ENCODE data around the gene NSUN6. TPM values are rescaled to one million over a fixed set of nuclear protein-coding genes. Genes with fewer than 3 reads are reported as not detected.

NSUN6 gene
- total RNA-seq, 4 donors from 2014 or later, result 7.5 to 14.1 (median 11.7) TPM

DNA sequence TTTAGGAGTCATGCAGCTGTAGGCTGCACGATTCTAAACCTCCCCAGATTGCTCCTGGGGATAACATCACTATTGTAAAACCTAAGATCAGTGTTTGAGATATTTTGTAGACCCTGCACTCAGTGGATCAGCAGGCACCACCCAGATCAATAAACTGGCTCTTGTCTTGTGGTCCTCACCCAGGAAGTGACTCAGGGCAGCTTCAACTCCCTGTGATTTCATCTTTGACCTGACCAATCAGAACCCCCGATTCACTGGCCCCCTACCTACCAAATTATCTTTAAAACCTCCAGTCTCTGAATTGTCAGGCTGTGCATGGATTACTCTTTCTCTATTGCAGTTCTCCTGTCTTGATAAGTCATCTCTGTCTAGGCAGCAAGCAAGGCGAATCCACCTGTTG lies 33.6 kb upstream of the NSUN6 start:
- TF ChIP-seq, protein P1, sequence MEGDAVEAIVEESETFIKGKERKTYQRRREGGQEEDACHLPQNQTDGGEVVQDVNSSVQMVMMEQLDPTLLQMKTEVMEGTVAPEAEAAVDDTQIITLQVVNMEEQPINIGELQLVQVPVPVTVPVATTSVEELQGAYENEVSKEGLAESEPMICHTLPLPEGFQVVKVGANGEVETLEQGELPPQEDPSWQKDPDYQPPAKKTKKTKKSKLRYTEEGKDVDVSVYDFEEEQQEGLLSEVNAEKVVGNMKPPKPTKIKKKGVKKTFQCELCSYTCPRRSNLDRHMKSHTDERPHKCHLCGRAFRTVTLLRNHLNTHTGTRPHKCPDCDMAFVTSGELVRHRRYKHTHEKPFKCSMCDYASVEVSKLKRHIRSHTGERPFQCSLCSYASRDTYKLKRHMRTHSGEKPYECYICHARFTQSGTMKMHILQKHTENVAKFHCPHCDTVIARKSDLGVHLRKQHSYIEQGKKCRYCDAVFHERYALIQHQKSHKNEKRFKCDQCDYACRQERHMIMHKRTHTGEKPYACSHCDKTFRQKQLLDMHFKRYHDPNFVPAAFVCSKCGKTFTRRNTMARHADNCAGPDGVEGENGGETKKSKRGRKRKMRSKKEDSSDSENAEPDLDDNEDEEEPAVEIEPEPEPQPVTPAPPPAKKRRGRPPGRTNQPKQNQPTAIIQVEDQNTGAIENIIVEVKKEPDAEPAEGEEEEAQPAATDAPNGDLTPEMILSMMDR (IDR thresholded peaks at IDR 0.05; ENCODE audit: low read depth), result no peak

DNA sequence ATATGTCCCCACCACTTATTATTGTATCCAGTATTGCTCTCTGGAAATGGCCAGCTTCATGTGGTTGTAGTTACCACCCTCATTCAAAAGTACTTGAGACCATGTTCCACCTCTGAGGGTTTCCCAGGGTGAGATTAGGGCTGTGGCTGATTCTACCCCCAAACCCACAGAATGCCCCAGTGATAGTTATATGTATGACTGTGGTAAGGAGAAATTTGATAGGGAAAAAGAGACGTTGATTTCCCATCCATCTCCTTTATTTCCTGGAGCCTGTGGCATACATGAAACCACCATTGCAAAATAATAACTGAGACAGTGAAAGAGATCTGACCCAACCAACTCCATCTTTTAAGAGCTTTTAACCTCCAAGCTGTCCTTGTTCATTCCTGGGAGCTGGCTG lies 33.0 kb upstream of the NSUN6 start:
- TF ChIP-seq, protein P1 (IDR thresholded peaks at IDR 0.05; ENCODE audit: low read depth), result no peak

DNA sequence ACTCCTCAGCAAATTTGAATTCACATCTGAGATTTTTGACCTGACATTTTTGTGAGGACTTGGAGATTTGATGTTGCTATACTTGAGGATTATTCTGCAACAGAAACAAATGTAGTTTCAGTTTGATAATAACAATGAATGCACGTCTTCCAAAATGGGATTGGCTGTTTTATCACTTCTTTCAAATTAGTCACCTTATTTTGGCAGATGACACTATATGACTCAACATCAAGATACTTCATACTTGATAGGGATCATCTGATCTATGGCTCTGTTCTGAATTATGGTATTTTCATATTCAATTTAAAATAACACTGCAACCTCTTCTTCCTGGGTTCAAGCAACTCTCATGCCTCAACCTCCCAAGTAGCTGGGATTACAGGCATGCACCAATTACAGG lies 32.0 kb upstream of the NSUN6 start:
- TF ChIP-seq, protein P1 (IDR thresholded peaks at IDR 0.05; ENCODE audit: low read depth), result no peak

DNA sequence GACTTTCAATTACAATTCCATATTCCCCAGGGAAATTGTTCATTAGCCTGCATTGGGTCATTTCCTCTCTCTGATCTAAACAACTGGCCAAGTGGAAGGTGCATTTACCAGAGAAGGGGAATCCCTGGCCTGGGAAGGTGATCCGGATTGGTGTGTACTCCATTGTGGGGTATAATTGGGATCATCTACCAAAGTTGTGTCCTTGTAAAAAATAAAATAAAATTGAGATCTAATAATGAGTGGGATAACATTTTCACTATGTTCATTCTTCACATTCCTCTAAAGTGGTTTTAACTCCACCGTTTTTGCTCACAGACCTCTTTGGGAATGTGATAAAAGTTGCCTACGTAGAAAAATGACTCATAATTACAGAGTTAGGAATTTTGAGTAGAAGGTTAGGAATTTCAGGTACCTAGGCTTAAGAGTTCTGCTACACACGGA lies 30.6 kb upstream of the NSUN6 start:
- TF ChIP-seq, protein P1 (IDR thresholded peaks at IDR 0.05; ENCODE audit: low read depth), result no peak

DNA sequence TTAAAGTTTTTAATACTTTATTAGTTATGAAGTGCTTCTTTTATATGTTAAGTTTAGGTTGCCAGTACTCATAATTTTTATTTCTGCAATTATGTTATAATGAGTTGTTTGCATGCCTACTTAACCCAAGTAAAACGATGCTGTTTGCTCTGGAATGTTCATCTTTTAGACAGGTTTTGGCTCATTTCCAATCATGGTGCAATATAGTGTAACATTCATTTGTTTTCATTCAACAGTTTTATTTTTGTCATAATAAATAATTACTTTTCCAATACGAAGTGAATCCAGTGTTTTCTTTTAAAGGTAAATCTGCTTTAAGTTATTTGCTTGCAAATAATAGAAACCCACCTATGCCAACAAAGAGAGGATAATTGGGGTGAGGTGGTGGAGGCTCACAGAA lies 30.0 kb upstream of the NSUN6 start:
- TF ChIP-seq, protein P1 (IDR thresholded peaks at IDR 0.05; ENCODE audit: low read depth), result no peak

DNA sequence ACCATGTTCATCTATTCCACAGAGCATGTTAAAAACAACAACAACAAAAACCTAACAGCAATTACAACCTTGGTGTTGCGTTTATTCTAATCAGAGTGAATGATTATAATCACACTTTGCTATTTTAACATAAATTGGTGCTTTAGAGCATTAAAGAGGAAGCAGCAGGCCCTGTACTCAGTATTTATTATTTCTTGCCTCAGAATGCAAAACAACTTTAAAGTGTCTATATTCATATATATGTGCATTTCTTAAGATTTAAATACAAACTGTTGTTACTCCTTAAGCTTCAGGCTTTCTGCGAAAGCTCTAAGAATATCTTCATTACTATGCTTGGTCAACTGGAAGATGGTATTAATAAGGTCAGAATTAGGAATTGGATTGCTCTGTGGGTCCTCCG lies 29.4 kb upstream of the NSUN6 start:
- TF ChIP-seq, protein P1 (IDR thresholded peaks at IDR 0.05; ENCODE audit: low read depth), result no peak

DNA sequence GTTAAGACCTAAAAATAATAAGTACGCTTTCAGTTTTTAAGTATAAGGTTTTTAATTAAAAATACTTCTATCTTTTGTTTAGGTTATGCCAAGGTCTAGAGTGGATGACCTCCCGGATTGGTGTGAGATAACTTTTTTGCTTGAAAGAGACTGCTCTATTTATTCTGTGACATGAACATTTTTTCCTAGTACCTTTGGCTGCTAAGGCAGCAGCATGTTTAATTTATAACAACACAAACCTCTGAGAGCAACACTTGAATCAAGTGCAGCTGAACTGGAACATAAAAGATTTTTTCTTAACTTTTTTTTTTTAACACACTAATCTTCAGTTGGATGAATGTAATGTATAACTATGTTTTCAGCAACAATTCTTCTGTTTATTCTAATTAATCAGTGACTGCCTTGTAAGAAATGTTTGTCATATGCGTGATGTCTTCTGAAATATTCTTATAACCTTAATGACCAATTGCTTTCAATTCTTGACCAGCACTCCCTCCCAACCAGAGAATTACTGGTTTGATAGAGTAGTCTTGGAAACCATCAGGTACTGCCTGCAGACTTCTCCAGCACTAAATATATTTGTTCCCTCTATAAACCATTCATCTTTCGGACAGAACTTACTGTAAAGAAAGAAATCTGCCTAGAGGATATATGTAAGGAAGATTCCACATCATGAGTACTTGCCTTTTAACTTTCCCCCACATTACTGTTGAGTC lies 23.9 kb upstream of the NSUN6 start:
- TF ChIP-seq, protein P1 (IDR thresholded peaks at IDR 0.05; ENCODE audit: low read depth), result no peak

Measured in subcutaneous adipose tissue (tissue), 4 donors.